IPS-18a (cell line): Measurements from ENCODE around the gene MTARC1.

Experiments
- H3K27ac ChIP-seq: one replicate; pipeline ENCODE4 v1.5.1; 2013; ENCODE audit warnings: low read length
- H3K27me3 ChIP-seq: one replicate; pipeline ENCODE4 v1.6.1; 2013; ENCODE audit warnings: mild to moderate bottlenecking, low read length; ENCODE audit not compliant: control insufficient read depth, insufficient read depth
- H3K36me3 ChIP-seq: one replicate; pipeline ENCODE4 v1.6.1; 2013; ENCODE audit warnings: low read depth, low read length; ENCODE audit not compliant: control insufficient read depth
- H3K4me1 ChIP-seq: one replicate; pipeline ENCODE4 v1.6.1; 2013; ENCODE audit warnings: low read depth, low read length; ENCODE audit not compliant: control insufficient read depth
- H3K4me3 ChIP-seq: one replicate; pipeline ENCODE4 v1.5.1; 2013; ENCODE audit warnings: low read length
- H3K9ac ChIP-seq: one replicate; pipeline ENCODE4 v1.6.1; 2013; ENCODE audit warnings: mild to moderate bottlenecking, low read length, moderate library complexity
- H3K9me3 ChIP-seq: one replicate; pipeline ENCODE4 v1.6.1; 2013; ENCODE audit warnings: low read depth, low read length; ENCODE audit not compliant: control insufficient read depth

MTARC1 gene

DNA sequence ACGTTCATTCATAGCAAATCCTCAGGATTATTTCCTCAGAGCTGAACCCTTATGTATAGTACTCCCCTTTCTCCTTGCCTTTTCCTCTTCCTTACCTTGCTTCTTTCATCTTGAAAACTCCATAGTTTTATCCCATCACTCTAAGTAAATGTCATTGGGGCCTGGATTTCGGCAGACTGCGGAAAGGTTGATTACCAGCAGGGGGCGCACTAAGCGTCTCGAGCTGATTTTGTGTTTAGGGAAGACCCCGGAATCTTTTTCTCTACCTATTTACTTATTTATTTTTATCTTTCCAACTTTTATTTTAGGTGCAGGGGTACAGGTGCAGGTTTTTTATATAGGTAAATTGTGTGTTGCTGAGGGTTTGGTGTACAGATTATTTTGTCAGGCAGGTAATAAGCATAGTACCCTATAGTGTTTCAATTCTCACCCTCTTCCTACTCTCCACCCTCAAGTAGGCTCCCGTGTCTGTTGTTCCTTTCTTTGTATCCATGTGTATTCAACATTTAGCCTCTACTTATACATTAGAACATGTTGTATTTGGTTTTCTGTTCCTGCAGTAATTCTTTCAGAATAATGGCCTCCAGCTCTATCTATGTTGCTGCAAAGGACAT, 11.4 kb upstream of the MTARC1 start:
- H3K9me3 ChIP-seq = no peaks in the 10 kb centered on the region
- H3K36me3 ChIP-seq = peaks cover 3% of the 10 kb centered on the region
- no peak overlapping the region for H3K9ac ChIP-seq
- no peak overlapping the region for H3K27ac ChIP-seq
- H3K4me1 ChIP-seq = peaks cover 5% of the 10 kb centered on the region
- no peak overlapping the region for H3K4me3 ChIP-seq
- H3K27me3 ChIP-seq = no peaks in the 10 kb centered on the region

- Histone ChIP-seq H3K4me1 (peaks cover 5% of the 10 kb centered on the region), H3K9me3 (no peaks in the 10 kb centered on the region), H3K36me3 (no peaks in the 10 kb centered on the region), H3K27me3 (no peaks in the 10 kb centered on the region), H3K4me3 (no peak overlapping the region), H3K27ac (no peak overlapping the region), H3K9ac (no peak overlapping the region)
Observed at GRCh38 chr1:220776254-220776653, 10.5 kb upstream of the MTARC1 start.

DNA sequence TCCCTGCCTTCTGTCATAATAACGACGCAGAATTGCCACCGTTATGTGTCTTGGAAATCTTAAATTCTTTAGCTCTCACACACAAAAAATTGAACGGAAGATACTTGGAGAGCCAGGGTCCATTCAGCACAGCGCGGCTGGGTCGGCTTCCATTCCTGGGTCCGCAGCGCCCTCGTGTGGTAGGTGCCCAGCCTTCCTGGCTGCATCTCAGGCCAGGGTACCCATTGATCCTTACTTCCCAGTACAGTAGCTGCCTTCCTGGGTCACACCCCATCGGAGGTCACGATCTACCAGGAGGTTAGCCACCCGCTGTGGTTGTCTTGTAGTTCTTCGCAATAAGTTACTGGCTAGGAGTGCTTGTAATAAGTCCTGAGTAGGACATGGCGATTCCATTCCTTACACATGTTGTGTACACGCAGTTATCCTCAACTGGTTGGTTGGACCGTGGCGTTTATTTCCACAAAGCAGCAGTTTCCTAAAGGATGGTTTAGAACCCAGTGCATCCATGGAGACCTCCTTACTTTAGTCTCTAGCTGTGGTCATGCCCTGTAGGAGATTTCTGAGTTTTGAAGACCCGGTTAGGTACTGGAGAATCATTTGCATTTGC, 9.9 kb upstream of the MTARC1 start:
- Histone ChIP-seq H3K9ac (no peak overlapping the region), H3K27ac (no peak overlapping the region), H3K4me1 (peaks cover 5% of the 10 kb centered on the region), H3K9me3 (no peaks in the 10 kb centered on the region), H3K4me3 (no peak overlapping the region), H3K27me3 (no peaks in the 10 kb centered on the region), H3K36me3 (no peaks in the 10 kb centered on the region)

DNA sequence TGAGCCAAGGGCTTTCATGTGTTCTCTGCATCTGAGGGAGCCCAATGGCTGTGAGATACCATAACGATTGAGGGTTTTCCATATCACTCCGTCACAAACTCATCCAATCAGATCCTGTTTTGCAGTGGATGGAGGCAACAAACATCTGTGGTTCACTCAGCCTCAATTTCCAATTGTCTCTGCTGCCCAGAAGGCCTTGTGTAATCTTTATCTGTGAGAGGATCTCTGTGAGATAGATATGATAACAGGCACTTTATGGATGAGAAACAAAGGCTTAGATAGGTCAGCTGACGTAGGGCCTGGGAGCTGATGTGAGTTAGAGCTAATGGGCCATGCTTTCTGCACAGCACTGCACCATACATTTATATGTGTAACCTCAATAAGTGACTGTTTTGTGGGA, 3.3 kb upstream of the MTARC1 start:
- peaks cover 5% of the 10 kb centered on the region for H3K4me1 ChIP-seq
- no peaks in the 10 kb centered on the region for H3K27me3 ChIP-seq
- no peak overlapping the region for H3K27ac ChIP-seq
- no peaks in the 10 kb centered on the region for H3K9me3 ChIP-seq
- no peaks in the 10 kb centered on the region for H3K36me3 ChIP-seq
- no peak overlapping the region for H3K4me3 ChIP-seq
- H3K9ac ChIP-seq = no peak overlapping the region

DNA sequence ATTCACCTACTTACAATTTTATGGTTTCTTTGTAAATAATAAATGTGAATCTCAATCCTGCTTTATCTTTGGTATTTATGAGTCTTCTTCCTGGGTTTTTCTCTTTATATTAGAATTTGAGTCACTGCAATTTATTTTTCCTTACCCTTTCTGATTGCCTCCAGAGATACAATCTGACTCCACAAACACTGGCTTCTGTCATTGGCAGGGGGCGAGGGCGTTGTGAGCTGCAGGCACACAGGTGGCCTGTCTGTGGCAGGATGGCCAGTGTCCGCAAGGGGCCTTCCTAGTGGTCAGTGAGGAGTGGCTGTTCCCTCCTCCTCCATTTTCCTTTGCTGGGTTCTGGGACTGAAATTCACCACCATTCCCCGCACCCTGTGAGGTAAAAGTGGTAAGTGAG, 2.0 kb upstream of the MTARC1 start:
- H3K9me3 ChIP-seq = no peaks in the 10 kb centered on the region

GRCh38 chr1:220785166-220786056, 1.3 kb upstream of the MTARC1 start:
- H3K4me1 ChIP-seq = peaks cover 5% of the 10 kb centered on the region
- no peaks in the 10 kb centered on the region for H3K27me3 ChIP-seq
- H3K27ac ChIP-seq = no peak overlapping the region
- peak overlapping the region; percentile 73 for H3K4me3 ChIP-seq
- H3K36me3 ChIP-seq = no peaks in the 10 kb centered on the region
- no peak overlapping the region for H3K9ac ChIP-seq
- H3K9me3 ChIP-seq = no peaks in the 10 kb centered on the region

More for the DNA sequence above, 2.0 kb upstream of the MTARC1 start:
- no peaks in the 10 kb centered on the region for H3K27me3 ChIP-seq
- no peak overlapping the region for H3K9ac ChIP-seq
- H3K27ac ChIP-seq = no peak overlapping the region
- no peaks in the 10 kb centered on the region for H3K36me3 ChIP-seq
- H3K4me3 ChIP-seq = no peak overlapping the region
- H3K4me1 ChIP-seq = peaks cover 5% of the 10 kb centered on the region

DNA sequence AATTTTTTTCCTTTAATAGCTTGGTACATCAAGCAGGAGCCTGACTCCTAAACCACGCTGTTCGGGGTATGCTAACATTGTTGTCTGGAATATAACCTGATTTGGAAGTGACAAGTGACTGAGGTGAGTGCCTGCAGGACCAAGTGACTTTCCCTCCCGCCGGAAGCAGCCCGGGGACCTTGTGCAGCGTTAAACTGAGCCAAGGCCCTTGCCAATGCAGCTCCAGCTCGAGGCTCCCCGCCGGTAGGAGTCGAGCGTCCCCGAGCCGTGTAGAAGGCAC, 716 bp upstream of the MTARC1 start:
- Histone ChIP-seq H3K27me3 (no peaks in the 10 kb centered on the region), H3K36me3 (no peaks in the 10 kb centered on the region), H3K9me3 (no peaks in the 10 kb centered on the region), H3K27ac (no peak overlapping the region), H3K4me1 (peaks cover 5% of the 10 kb centered on the region), H3K9ac (peak overlapping the region; percentile 19), H3K4me3 (peak overlapping the region; percentile 73)

DNA sequence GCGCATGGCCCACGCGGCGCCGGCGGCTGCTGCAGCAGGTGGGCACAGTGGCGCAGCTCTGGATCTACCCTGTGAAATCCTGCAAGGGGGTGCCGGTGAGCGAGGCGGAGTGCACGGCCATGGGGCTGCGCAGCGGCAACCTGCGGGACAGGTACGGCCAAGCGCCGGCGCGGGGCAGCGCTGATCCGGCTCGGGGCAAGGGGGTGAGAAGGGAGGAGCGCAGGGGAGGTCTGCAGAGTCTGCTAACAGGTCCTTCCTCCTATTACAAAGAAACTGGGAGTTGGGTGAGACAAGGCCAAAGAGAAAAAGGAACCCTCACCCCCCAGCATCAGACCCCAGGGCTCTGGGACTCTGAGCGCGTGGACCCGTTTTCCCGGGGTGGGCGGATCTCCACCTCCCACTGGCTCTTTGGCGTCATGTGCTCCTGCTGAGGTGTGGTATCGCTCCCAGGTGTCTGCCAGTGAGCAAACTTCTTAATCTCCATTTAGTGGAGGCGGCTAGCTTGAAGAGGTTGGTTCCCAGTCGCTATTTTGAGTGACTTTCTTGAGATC, 431 bp downstream of the MTARC1 start:
- Histone ChIP-seq H3K9me3 (no peaks in the 10 kb centered on the region), H3K4me1 (peaks cover 5% of the 10 kb centered on the region), H3K4me3 (peak overlapping the region; percentile 73), H3K27ac (peak overlapping the region; percentile 34), H3K9ac (peak overlapping the region; percentile 84), H3K36me3 (peaks cover 5% of the 10 kb centered on the region), H3K27me3 (no peaks in the 10 kb centered on the region)

- Histone ChIP-seq H3K36me3 (peaks cover 5% of the 10 kb centered on the region), H3K27me3 (no peaks in the 10 kb centered on the region), H3K4me1 (peaks cover 5% of the 10 kb centered on the region), H3K9me3 (no peaks in the 10 kb centered on the region), H3K27ac (no peak overlapping the region), H3K9ac (no peak overlapping the region), H3K4me3 (no peak overlapping the region)
Observed at GRCh38 chr1:220788900-220789299, 2.2 kb downstream of the MTARC1 start.

- H3K9ac ChIP-seq = no peak overlapping the region
- H3K4me1 ChIP-seq = peaks cover 5% of the 10 kb centered on the region
- H3K27ac ChIP-seq = no peak overlapping the region
- no peaks in the 10 kb centered on the region for H3K9me3 ChIP-seq
- no peaks in the 10 kb centered on the region for H3K27me3 ChIP-seq
- peaks cover 8% of the 10 kb centered on the region for H3K36me3 ChIP-seq
- H3K4me3 ChIP-seq = no peak overlapping the region
Observed at GRCh38 chr1:220789532-220790147, 2.9 kb downstream of the MTARC1 start.

GRCh38 chr1:220791285-220791684, 4.6 kb downstream of the MTARC1 start:
- Histone ChIP-seq H3K9me3 (no peaks in the 10 kb centered on the region), H3K4me3 (no peak overlapping the region), H3K4me1 (no peaks in the 10 kb centered on the region), H3K36me3 (peaks cover 8% of the 10 kb centered on the region), H3K27ac (no peak overlapping the region), H3K9ac (no peak overlapping the region), H3K27me3 (no peaks in the 10 kb centered on the region)
